ENCODE results near the gene KATNBL1. TPM values are rescaled to one million over a fixed set of nuclear protein-coding genes. Genes with fewer than 3 reads are reported as not detected.

KATNBL1 gene
- total RNA-seq, 1 experiment from 2014 or later, result 12.9 TPM

DNA sequence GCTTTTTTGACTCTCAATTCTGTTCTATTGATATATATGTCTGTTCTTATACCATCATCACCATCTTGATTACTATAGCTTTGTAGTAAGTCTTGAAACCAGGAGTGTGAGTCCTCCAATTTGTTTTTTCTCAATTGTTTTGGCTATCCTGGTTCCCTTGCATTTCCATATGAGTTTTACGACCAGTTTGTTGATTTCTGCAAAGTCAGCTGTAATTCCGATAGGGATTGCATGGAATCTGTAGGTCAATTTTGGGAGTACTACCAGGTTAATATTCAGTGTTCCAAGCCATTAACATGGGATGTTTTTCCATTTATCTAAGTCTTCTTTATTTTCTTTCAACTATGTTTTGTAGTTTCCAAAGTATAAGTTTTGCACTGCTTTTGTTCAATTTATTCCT lies 81.0 kb downstream of the KATNBL1 start:
- CTCF ChIA-PET, result no interaction called here
- H3K4me3 Mint-ChIP-seq (ENCODE audit: low read depth, unreplicated experiment), result no peak overlapping the region
- H3K36me3 Mint-ChIP-seq (ENCODE audit: insufficient read depth, unreplicated experiment), result no peaks in the 10 kb centered on the region
- H3K4me1 Mint-ChIP-seq (ENCODE audit: low read depth, unreplicated experiment), result no peaks in the 10 kb centered on the region
- DNase-seq, result no peak
- no peak overlapping the region for H3K27ac Mint-ChIP-seq (ENCODE audit: unreplicated experiment)
- TF ChIP-seq, protein P1, sequence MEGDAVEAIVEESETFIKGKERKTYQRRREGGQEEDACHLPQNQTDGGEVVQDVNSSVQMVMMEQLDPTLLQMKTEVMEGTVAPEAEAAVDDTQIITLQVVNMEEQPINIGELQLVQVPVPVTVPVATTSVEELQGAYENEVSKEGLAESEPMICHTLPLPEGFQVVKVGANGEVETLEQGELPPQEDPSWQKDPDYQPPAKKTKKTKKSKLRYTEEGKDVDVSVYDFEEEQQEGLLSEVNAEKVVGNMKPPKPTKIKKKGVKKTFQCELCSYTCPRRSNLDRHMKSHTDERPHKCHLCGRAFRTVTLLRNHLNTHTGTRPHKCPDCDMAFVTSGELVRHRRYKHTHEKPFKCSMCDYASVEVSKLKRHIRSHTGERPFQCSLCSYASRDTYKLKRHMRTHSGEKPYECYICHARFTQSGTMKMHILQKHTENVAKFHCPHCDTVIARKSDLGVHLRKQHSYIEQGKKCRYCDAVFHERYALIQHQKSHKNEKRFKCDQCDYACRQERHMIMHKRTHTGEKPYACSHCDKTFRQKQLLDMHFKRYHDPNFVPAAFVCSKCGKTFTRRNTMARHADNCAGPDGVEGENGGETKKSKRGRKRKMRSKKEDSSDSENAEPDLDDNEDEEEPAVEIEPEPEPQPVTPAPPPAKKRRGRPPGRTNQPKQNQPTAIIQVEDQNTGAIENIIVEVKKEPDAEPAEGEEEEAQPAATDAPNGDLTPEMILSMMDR (IDR thresholded peaks at IDR 0.05; ENCODE audit: unreplicated experiment), result no peak
- H3K9me3 Mint-ChIP-seq (ENCODE audit: low read depth, unreplicated experiment), result no peaks in the 10 kb centered on the region
- no TSS peak for BruUV-seq (replicated peaks)
- no peaks in the 10 kb centered on the region for H3K27me3 Mint-ChIP-seq (ENCODE audit: unreplicated experiment)
- intact Hi-C loops (cut with micrococcal nuclease; ENCODE audit: unreplicated experiment), result no loop called here

DNA sequence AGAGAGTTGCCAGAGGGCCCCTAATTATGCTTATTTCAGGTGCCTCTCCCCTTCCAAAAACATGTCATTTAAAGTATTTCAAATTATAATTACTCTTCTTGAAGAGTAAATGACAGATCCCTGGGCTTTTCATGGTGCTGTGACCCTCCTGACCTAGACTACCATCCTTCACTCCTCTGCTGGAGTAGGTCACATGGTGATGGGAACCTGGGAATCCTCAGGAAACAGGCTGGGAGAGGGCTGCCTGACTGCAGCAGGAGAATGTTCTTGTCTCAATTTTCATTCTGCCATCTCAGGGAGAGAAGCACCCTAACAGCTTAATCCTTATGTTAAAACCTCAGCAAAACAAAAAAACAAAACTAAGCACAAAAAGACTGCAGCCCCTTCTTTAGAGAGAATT lies 83.4 kb downstream of the KATNBL1 start:
- TF ChIP-seq, protein P1 (IDR thresholded peaks at IDR 0.05; ENCODE audit: unreplicated experiment), result no peak
- Mint-ChIP-seq H3K27me3 (ENCODE audit: unreplicated experiment) (no peaks in the 10 kb centered on the region), H3K4me3 (ENCODE audit: low read depth, unreplicated experiment) (no peak overlapping the region), H3K36me3 (ENCODE audit: insufficient read depth, unreplicated experiment) (no peaks in the 10 kb centered on the region), H3K27ac (ENCODE audit: unreplicated experiment) (no peak overlapping the region), H3K9me3 (ENCODE audit: low read depth, unreplicated experiment) (no peaks in the 10 kb centered on the region), H3K4me1 (ENCODE audit: low read depth, unreplicated experiment) (no peaks in the 10 kb centered on the region)
- intact Hi-C loops (cut with micrococcal nuclease; ENCODE audit: unreplicated experiment), result no loop called here
- CTCF ChIA-PET, result no interaction called here
- no peak for DNase-seq
- BruUV-seq (replicated peaks), result no TSS peak

DNA sequence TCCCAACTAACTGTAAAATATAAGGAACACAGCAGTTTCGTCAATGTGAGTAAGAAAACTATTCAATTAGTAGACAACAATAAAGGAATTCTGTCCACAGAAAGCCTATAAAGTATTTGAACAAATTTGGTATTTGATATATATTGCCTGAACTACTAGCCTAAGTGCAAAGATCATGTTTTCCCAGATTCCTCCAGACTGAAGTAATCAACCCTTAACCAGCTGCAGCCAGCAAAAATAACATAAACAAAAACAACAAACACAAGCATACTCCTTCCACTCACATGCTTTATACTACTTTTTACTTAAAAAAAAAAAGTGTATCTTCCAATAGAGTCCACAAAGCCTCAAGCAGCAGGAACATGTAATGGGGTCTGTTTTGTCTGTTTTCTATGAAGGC lies 84.0 kb downstream of the KATNBL1 start:
- TF ChIP-seq, protein P1 (IDR thresholded peaks at IDR 0.05; ENCODE audit: unreplicated experiment), result no peak
- Mint-ChIP-seq H3K4me3 (ENCODE audit: low read depth, unreplicated experiment) (no peak overlapping the region), H3K27me3 (ENCODE audit: unreplicated experiment) (no peaks in the 10 kb centered on the region), H3K4me1 (ENCODE audit: low read depth, unreplicated experiment) (no peaks in the 10 kb centered on the region), H3K27ac (ENCODE audit: unreplicated experiment) (no peak overlapping the region), H3K36me3 (ENCODE audit: insufficient read depth, unreplicated experiment) (no peaks in the 10 kb centered on the region), H3K9me3 (ENCODE audit: low read depth, unreplicated experiment) (no peaks in the 10 kb centered on the region)
- CTCF ChIA-PET, result no interaction called here
- intact Hi-C loops (cut with micrococcal nuclease; ENCODE audit: unreplicated experiment), result no loop called here
- DNase-seq, result no peak
- no TSS peak for BruUV-seq (replicated peaks)

DNA sequence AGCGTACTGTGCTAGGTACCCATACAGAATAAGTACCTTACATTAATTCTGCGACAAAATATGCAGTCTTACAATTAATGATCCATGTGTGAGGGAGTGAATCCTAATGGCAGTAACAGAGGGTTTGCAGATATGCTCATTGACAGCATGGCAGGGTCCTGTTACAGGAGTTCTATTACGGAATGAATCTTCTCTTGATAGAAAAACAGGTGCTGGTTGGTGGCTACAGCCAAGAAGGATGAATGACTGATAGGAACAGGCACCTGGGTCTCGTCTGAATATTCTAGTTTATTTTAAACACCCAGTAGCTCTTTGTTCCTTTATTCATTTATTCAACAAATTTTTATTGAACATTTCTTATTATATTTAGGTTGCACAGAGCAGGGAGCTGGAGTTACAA lies 85.2 kb downstream of the KATNBL1 start:
- BruUV-seq (replicated peaks), result no TSS peak
- no peak for DNase-seq
- CTCF ChIA-PET, result no interaction called here
- no peak overlapping the region for H3K4me3 Mint-ChIP-seq (ENCODE audit: low read depth, unreplicated experiment)
- H3K4me1 Mint-ChIP-seq (ENCODE audit: low read depth, unreplicated experiment), result no peaks in the 10 kb centered on the region
- intact Hi-C loops (cut with micrococcal nuclease; ENCODE audit: unreplicated experiment), result no loop called here
- peaks cover 2% of the 10 kb centered on the region for H3K9me3 Mint-ChIP-seq (ENCODE audit: low read depth, unreplicated experiment)
- TF ChIP-seq, protein P1 (IDR thresholded peaks at IDR 0.05; ENCODE audit: unreplicated experiment), result no peak
- no peak overlapping the region for H3K27ac Mint-ChIP-seq (ENCODE audit: unreplicated experiment)
- no peaks in the 10 kb centered on the region for H3K36me3 Mint-ChIP-seq (ENCODE audit: insufficient read depth, unreplicated experiment)
- H3K27me3 Mint-ChIP-seq (ENCODE audit: unreplicated experiment), result no peaks in the 10 kb centered on the region
